MM.1S (cell line): Measurements from ENCODE around the gene TMEM117.

ENCODE experiments used
- DNase-seq: peaks from one replicate; pipeline ENCODE4 v3.0.0-alpha.2; 2015
- H2AFZ ChIP-seq: fragments of 300-600 bp; sonication (generic); 2 replicates; pipeline ENCODE4 v1.6.0; 2016; ENCODE audit warnings: antibody characterized with exemption, low read length
- H3F3A ChIP-seq: fragments of 300-600 bp; sonication (generic); 2 replicates; pipeline ENCODE4 v1.6.1; 2016; ENCODE audit warnings: mild to moderate bottlenecking, antibody characterized with exemption, low read length, moderate library complexity, mixed read lengths; ENCODE audit not compliant: insufficient read depth
- H3K27ac ChIP-seq: fragments of 300-600 bp; sonication (generic); 2 replicates; pipeline ENCODE4 v1.5.1; 2016; ENCODE audit warnings: mild to moderate bottlenecking, low read length
- H3K27me3 ChIP-seq: fragments of 300-600 bp; sonication (generic); replicated peaks from 2 replicates; pipeline ENCODE4 v1.6.0; 2016; ENCODE audit warnings: low read length; ENCODE audit not compliant: insufficient read depth
- H3K36me3 ChIP-seq: fragments of 300-600 bp; sonication (generic); replicated peaks from 2 replicates; pipeline ENCODE4 v1.6.1; 2016; ENCODE audit warnings: mild to moderate bottlenecking, low read length, mixed read lengths; ENCODE audit not compliant: insufficient read depth
- H3K4me1 ChIP-seq: fragments of 300-600 bp; sonication (generic); 2 replicates; pipeline ENCODE4 v1.6.1; 2016; ENCODE audit warnings: low read length, mixed read lengths
- H3K4me2 ChIP-seq: fragments of 300-600 bp; sonication (generic); 2 replicates; pipeline ENCODE4 v1.6.0; 2016; ENCODE audit warnings: low read depth, low read length
- H3K4me3 ChIP-seq: fragments of 300-600 bp; sonication (generic); 2 replicates; pipeline ENCODE4 v1.5.1; 2016; ENCODE audit warnings: low read length, mixed read lengths
- H3K79me2 ChIP-seq: fragments of 300-600 bp; sonication (generic); 2 replicates; pipeline ENCODE4 v1.6.1; 2016; ENCODE audit warnings: mixed run types, low read length, mixed read lengths
- H3K9ac ChIP-seq: fragments of 300-600 bp; sonication (generic); 2 replicates; pipeline ENCODE4 v1.6.1; 2016; ENCODE audit warnings: low read length, mixed read lengths
- H3K9me2 ChIP-seq: fragments of 300-600 bp; sonication (generic); replicated peaks from 2 replicates; pipeline ENCODE4 v1.6.1; 2016; ENCODE audit warnings: mild to moderate bottlenecking, low read length, mixed read lengths; ENCODE audit not compliant: insufficient read depth
- H3K9me3 ChIP-seq: fragments of 300-600 bp; sonication (generic); replicated peaks from 2 replicates; pipeline ENCODE4 v1.6.1; 2016; ENCODE audit warnings: mild to moderate bottlenecking, low read length, mixed read lengths; ENCODE audit not compliant: insufficient read depth
- H4K20me1 ChIP-seq: fragments of 300-600 bp; sonication (generic); 2 replicates; pipeline ENCODE4 v1.6.1; 2016; ENCODE audit warnings: mild to moderate bottlenecking, low read length, moderate library complexity, mixed read lengths; ENCODE audit not compliant: insufficient read depth
- EZH2 ChIP-seq: fragments of 300-600 bp; sonication (generic); optimal IDR thresholded peaks from 2 replicates; pipeline ENCODE3; 2017; ENCODE audit warnings: low read depth, mild to moderate bottlenecking, antibody characterized with exemption, low read length, mixed read lengths
- EZH2phosphoT487 ChIP-seq: fragments of 300-600 bp; sonication (generic); IDR thresholded peaks from 2 replicates; pipeline ENCODE4 v1.6.1; 2018; ENCODE audit warnings: antibody characterized with exemption, low read length
- TF ChIP-seq, protein P1 (sequence below): fragments of 300-600 bp; sonication (generic); IDR thresholded peaks from 2 replicates; pipeline ENCODE4 v1.5.1; 2016; ENCODE audit warnings: antibody characterized with exemption, low read length, mixed read lengths

The TMEM117 gene

DNA sequence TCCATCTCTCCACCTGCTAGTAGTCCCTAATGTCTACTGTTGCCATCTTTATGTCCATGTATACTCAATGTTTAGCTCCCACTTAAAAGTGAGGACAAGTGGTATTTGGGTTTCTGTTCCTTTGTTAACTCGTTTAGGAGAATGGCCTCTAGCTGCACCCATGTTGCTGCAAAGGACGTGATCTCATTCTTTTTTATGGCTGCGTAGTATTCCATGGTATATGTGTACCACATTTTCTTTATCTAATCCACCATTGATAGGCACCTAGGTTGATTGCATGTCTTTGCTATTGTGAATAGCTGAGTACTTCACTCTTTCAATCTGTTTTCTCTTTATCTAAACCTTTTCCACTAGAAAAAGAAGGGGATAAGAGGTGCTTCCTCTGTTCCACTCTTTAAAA lies 130.0 kb downstream of the TMEM117 start:
- H3K4me2 ChIP-seq: no peak overlapping the region
- no peaks in the 10 kb centered on the region for H3K27me3 ChIP-seq
- no peak for DNase-seq

DNA sequence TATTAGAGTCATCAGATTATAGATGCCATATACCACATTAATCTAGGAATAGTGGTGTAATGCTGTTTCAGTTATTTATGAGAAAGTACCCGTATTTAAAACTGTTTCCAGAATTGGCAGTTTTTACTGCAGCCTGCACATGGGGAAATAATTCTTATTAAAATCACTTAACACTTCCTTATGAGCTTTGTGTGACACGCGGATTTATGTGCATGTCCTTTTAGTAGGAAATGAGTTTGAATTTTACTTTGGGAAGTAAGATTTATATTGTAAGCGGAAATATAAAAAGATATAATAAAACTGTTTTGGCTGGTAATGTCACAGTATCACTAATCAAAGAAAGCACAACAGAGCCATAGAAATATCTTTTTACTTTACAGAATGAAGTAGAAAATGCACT lies 132.9 kb downstream of the TMEM117 start:
- no peaks in the 10 kb centered on the region for H3K9me2 ChIP-seq
- H3K79me2 ChIP-seq: no peaks in the 10 kb centered on the region
- peaks cover 14% of the 10 kb centered on the region for H3K4me1 ChIP-seq
- H3K27ac ChIP-seq: no peak overlapping the region
- TF ChIP-seq EZH2phosphoT487: no peak
- no peak for TF ChIP-seq EZH2
- TF ChIP-seq, protein P1, sequence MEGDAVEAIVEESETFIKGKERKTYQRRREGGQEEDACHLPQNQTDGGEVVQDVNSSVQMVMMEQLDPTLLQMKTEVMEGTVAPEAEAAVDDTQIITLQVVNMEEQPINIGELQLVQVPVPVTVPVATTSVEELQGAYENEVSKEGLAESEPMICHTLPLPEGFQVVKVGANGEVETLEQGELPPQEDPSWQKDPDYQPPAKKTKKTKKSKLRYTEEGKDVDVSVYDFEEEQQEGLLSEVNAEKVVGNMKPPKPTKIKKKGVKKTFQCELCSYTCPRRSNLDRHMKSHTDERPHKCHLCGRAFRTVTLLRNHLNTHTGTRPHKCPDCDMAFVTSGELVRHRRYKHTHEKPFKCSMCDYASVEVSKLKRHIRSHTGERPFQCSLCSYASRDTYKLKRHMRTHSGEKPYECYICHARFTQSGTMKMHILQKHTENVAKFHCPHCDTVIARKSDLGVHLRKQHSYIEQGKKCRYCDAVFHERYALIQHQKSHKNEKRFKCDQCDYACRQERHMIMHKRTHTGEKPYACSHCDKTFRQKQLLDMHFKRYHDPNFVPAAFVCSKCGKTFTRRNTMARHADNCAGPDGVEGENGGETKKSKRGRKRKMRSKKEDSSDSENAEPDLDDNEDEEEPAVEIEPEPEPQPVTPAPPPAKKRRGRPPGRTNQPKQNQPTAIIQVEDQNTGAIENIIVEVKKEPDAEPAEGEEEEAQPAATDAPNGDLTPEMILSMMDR: no peak
- no peak overlapping the region for H2AFZ ChIP-seq
- H4K20me1 ChIP-seq: no peaks in the 10 kb centered on the region
- no peaks in the 10 kb centered on the region for H3K27me3 ChIP-seq
- no peak overlapping the region for H3K9ac ChIP-seq
- H3K4me2 ChIP-seq: no peak overlapping the region
- DNase-seq: no peak
- H3K4me3 ChIP-seq: no peak overlapping the region
- no peaks in the 10 kb centered on the region for H3K36me3 ChIP-seq
- H3F3A ChIP-seq: peaks cover 7% of the 10 kb centered on the region
- no peaks in the 10 kb centered on the region for H3K9me3 ChIP-seq

More for the DNA sequence above, 130.0 kb downstream of the TMEM117 start:
- Histone ChIP-seq H3K9ac (no peak overlapping the region), H3K79me2 (no peaks in the 10 kb centered on the region), H3F3A (no peaks in the 10 kb centered on the region), H3K36me3 (no peaks in the 10 kb centered on the region), H3K27ac (no peak overlapping the region), H3K4me3 (no peak overlapping the region), H3K9me3 (no peaks in the 10 kb centered on the region), H3K4me1 (peaks cover 3% of the 10 kb centered on the region; the same call in 1 of the 2 replicates), H2AFZ (no peak overlapping the region), H3K9me2 (no peaks in the 10 kb centered on the region), H4K20me1 (no peaks in the 10 kb centered on the region)
- TF ChIP-seq, protein P1: no peak
- no peak for TF ChIP-seq EZH2
- no peak for TF ChIP-seq EZH2phosphoT487

DNA sequence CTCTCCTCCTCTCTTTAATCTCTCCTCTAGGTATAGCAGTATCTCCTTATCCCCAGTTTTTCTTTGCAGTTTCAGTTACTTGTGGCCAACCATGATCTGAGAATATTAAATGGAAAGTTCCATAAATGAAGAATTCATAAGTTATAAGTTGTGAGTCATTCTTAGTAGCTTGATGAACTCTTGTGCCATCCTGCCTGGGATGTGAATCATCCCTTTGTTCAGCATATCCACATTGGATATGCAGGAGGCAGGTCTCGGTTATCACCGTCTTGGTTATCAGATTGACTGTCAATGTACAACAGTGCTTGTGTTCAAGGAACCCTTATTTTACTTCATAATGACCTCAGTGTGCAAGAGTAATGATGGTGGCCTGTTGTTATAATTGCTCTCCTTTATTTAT lies 134.0 kb downstream of the TMEM117 start:
- no peaks in the 10 kb centered on the region for H3K36me3 ChIP-seq
- no peaks in the 10 kb centered on the region for H3K79me2 ChIP-seq
- H3F3A ChIP-seq: peaks cover 14% of the 10 kb centered on the region
- H3K27ac ChIP-seq: no peak overlapping the region
- H3K4me1 ChIP-seq: peaks cover 17% of the 10 kb centered on the region
- H3K27me3 ChIP-seq: no peaks in the 10 kb centered on the region
- no peaks in the 10 kb centered on the region for H3K9me3 ChIP-seq
- H3K4me3 ChIP-seq: no peak overlapping the region
- no peaks in the 10 kb centered on the region for H4K20me1 ChIP-seq
- no peaks in the 10 kb centered on the region for H3K9me2 ChIP-seq
- TF ChIP-seq, protein P1: no peak
- TF ChIP-seq EZH2phosphoT487 (no peak), EZH2 (no peak)
- no peak overlapping the region for H3K4me2 ChIP-seq
- no peak for DNase-seq
- no peak overlapping the region for H2AFZ ChIP-seq
- no peak overlapping the region for H3K9ac ChIP-seq
